Astrocyte (in vitro differentiated cells and primary cell): Measurements from ENCODE around the gene BHLHE40. TPM values are rescaled to one million over a fixed set of nuclear protein-coding genes. Genes with fewer than 3 reads are reported as not detected.

Experiments
- DNase-seq: peaks from one replicate; pipeline ENCODE4 v3.0.0-alpha.2; 2010; ENCODE audit warnings: low read depth
- FAIRE-seq: peaks from 2 replicates; lab custom pipeline; 2011; peaks lifted over from hg19 to GRCh38; lab: Jason Lieb, UNC
- H2AFZ ChIP-seq: 2 replicates; pipeline ENCODE4 v1.6.0; 2012; ENCODE audit warnings: low read depth, low read length, inconsistent platforms
- H3K27ac ChIP-seq: 2 replicates; pipeline ENCODE4 v1.5.1; 2011; ENCODE audit warnings: low read depth, low read length, inconsistent platforms
- H3K27me3 ChIP-seq: 2 replicates; pipeline ENCODE4 v1.6.0; 2011; ENCODE audit warnings: low read length, inconsistent platforms; ENCODE audit not compliant: insufficient read depth
- H3K36me3 ChIP-seq: 2 replicates; pipeline ENCODE4 v1.5.1; 2011; ENCODE audit warnings: low read length, inconsistent platforms; ENCODE audit not compliant: insufficient read depth
- H3K4me1 ChIP-seq: 2 replicates; pipeline ENCODE4 v1.5.1; 2011; ENCODE audit warnings: low read length, inconsistent platforms; ENCODE audit not compliant: insufficient read depth
- H3K4me2 ChIP-seq: 2 replicates; pipeline ENCODE4 v1.6.0; 2012; ENCODE audit warnings: low read length, inconsistent platforms
- H3K4me3 ChIP-seq: 2 replicates; pipeline ENCODE4 v1.5.1; 2011; ENCODE audit warnings: low read depth, mild to moderate bottlenecking, low read length, inconsistent platforms; ENCODE audit not compliant: insufficient read depth
- H3K79me2 ChIP-seq: 2 replicates; pipeline ENCODE4 v1.6.0; 2012; ENCODE audit warnings: mild to moderate bottlenecking, low read length, inconsistent platforms; ENCODE audit not compliant: insufficient read depth
- H3K9ac ChIP-seq: 2 replicates; pipeline ENCODE4 v1.6.0; 2012; ENCODE audit warnings: mild to moderate bottlenecking, low read length, inconsistent platforms
- H3K9me3 ChIP-seq: 2 replicates; pipeline ENCODE4 v1.5.1; 2012; ENCODE audit warnings: low read depth, mild to moderate bottlenecking, low read length, inconsistent platforms; ENCODE audit not compliant: insufficient read depth
- H4K20me1 ChIP-seq: 2 replicates; pipeline ENCODE4 v1.6.0; 2012; ENCODE audit warnings: low read length, inconsistent platforms; ENCODE audit not compliant: insufficient read depth
- H3K27ac Mint-ChIP-seq: one replicate; pipeline ENCODE4 v1.8.0; 2021; ENCODE audit warnings: mild to moderate bottlenecking, mixed read lengths; ENCODE audit not compliant: unreplicated experiment
- H3K27me3 Mint-ChIP-seq: one replicate; pipeline ENCODE4 v1.8.0; 2021; ENCODE audit warnings: low read depth, mixed read lengths; ENCODE audit not compliant: unreplicated experiment
- H3K36me3 Mint-ChIP-seq: one replicate; pipeline ENCODE4 v1.8.0; 2021; ENCODE audit warnings: low read depth, mixed read lengths; ENCODE audit not compliant: unreplicated experiment
- H3K4me1 Mint-ChIP-seq: one replicate; pipeline ENCODE4 v1.8.0; 2021; ENCODE audit warnings: low read depth, mixed read lengths; ENCODE audit not compliant: unreplicated experiment
- H3K4me3 Mint-ChIP-seq: one replicate; pipeline ENCODE4 v1.8.0; 2021; ENCODE audit warnings: mild to moderate bottlenecking, moderate library complexity, mixed read lengths; ENCODE audit not compliant: unreplicated experiment
- H3K9me3 Mint-ChIP-seq: one replicate; pipeline ENCODE4 v1.8.0; 2021; ENCODE audit warnings: mild to moderate bottlenecking, mixed read lengths; ENCODE audit not compliant: unreplicated experiment
- EZH2 ChIP-seq: IDR thresholded peaks from 2 replicates; pipeline ENCODE4 v1.6.1; 2012; ENCODE audit warnings: mild to moderate bottlenecking, low read length, inconsistent platforms; ENCODE audit not compliant: insufficient read depth
- total RNA-seq: library from RNA; stranded (reverse); gene quantifications from 2 replicates; pipeline ENCODE4 v1.2.1, GENCODE V29; 2021
- TF ChIP-seq, protein P1 (sequence below): IDR thresholded peaks from 2 replicates; pipeline ENCODE4 v1.5.1; 2011; ENCODE audit warnings: low read depth, mild to moderate bottlenecking, inconsistent platforms, low read length, moderate library complexity; ENCODE audit not compliant: insufficient read depth

Gene BHLHE40
- total RNA-seq, 1 donor from 2014 or later = 156 TPM

DNA sequence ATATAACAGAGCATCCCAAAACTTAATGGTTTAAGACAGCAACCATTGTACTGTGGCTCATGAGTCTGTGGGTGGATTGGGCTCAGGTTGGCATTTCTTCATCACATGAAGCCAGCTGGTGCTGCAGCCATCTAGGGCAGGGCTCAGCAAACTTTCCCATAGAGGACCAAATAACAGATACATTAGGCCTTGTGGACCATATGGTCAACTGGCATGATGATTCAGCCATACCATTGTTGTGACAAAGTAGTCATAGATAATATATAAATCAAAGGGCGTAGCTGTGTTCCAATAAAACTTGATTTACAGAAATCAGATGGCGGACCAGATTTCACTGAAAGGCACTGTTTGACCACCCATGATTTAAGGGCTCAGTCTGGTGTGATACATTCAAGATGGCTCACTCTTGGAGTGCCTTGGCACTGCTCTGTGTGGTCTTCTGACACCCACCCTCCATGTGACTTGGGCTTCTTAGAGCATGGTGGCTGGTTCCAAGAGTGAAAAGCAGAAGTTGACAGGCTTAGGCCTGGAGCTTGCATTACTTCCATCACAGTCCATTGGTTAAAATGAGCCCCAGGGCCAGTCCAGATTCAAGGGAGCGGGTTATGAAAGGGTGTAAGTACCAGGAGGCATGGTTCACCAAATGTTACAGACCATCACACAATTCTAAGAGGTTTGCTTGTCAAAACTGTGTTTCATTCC lies 40.8 kb upstream of the BHLHE40 start:
- Histone ChIP-seq H3K4me2 (no peak overlapping the region), H3K4me1 (peaks cover 4% of the 10 kb centered on the region), H3K4me3 (no peak overlapping the region), H3K36me3 (no peaks in the 10 kb centered on the region), H3K79me2 (no peaks in the 10 kb centered on the region), H3K9ac (no peak overlapping the region), H4K20me1 (no peaks in the 10 kb centered on the region), H3K27ac (no peak overlapping the region), H3K9me3 (no peaks in the 10 kb centered on the region), H2AFZ (no peak overlapping the region), H3K27me3 (no peaks in the 10 kb centered on the region)
- H3K27me3 Mint-ChIP-seq = no peaks in the 10 kb centered on the region
- FAIRE-seq (no peak), DNase-seq (no peak)
- H3K36me3 Mint-ChIP-seq = no peaks in the 10 kb centered on the region
- H3K4me3 Mint-ChIP-seq = no peak overlapping the region
- H3K27ac Mint-ChIP-seq = no peak overlapping the region
- TF ChIP-seq EZH2 = no peak
- TF ChIP-seq, protein P1, sequence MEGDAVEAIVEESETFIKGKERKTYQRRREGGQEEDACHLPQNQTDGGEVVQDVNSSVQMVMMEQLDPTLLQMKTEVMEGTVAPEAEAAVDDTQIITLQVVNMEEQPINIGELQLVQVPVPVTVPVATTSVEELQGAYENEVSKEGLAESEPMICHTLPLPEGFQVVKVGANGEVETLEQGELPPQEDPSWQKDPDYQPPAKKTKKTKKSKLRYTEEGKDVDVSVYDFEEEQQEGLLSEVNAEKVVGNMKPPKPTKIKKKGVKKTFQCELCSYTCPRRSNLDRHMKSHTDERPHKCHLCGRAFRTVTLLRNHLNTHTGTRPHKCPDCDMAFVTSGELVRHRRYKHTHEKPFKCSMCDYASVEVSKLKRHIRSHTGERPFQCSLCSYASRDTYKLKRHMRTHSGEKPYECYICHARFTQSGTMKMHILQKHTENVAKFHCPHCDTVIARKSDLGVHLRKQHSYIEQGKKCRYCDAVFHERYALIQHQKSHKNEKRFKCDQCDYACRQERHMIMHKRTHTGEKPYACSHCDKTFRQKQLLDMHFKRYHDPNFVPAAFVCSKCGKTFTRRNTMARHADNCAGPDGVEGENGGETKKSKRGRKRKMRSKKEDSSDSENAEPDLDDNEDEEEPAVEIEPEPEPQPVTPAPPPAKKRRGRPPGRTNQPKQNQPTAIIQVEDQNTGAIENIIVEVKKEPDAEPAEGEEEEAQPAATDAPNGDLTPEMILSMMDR = no peak
- no peaks in the 10 kb centered on the region for H3K9me3 Mint-ChIP-seq
- peaks cover 11% of the 10 kb centered on the region for H3K4me1 Mint-ChIP-seq

DNA sequence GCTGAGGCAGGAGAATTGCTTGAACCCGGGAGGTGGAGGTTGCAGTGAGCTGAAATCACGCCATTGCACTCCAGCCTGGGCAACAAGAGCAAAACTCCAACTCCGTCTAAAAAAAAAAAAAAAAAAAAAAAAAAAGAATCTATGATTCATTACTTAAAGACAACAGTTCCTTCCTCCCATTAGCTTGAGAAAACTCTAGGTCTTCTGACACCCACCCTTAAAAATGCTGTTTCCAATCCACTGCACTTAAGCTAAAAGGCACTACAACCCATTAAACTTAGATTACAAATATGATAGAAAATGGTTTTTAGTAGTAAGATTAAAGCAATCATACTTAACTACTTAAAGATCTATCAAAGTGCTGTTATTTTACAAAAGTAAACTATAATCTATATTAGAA lies 40.0 kb upstream of the BHLHE40 start:
- FAIRE-seq (no peak), DNase-seq (peak; percentile 51)
- H3K4me3 ChIP-seq = no peak overlapping the region
- peaks cover 11% of the 10 kb centered on the region for H3K4me1 Mint-ChIP-seq
- H3K27me3 ChIP-seq = no peaks in the 10 kb centered on the region
- H3K36me3 Mint-ChIP-seq = no peaks in the 10 kb centered on the region
- H3K4me1 ChIP-seq = peaks cover 4% of the 10 kb centered on the region
- no peaks in the 10 kb centered on the region for H3K9me3 ChIP-seq
- H3K27ac Mint-ChIP-seq = no peak overlapping the region
- H4K20me1 ChIP-seq = no peaks in the 10 kb centered on the region
- no peak for TF ChIP-seq EZH2
- TF ChIP-seq, protein P1 = no peak
- H3K9ac ChIP-seq = no peak overlapping the region
- no peak overlapping the region for H3K27ac ChIP-seq
- no peak overlapping the region for H3K4me3 Mint-ChIP-seq
- no peaks in the 10 kb centered on the region for H3K79me2 ChIP-seq
- no peaks in the 10 kb centered on the region for H3K9me3 Mint-ChIP-seq
- no peak overlapping the region for H3K4me2 ChIP-seq
- H2AFZ ChIP-seq = no peak overlapping the region
- no peaks in the 10 kb centered on the region for H3K27me3 Mint-ChIP-seq
- H3K36me3 ChIP-seq = no peaks in the 10 kb centered on the region

DNA sequence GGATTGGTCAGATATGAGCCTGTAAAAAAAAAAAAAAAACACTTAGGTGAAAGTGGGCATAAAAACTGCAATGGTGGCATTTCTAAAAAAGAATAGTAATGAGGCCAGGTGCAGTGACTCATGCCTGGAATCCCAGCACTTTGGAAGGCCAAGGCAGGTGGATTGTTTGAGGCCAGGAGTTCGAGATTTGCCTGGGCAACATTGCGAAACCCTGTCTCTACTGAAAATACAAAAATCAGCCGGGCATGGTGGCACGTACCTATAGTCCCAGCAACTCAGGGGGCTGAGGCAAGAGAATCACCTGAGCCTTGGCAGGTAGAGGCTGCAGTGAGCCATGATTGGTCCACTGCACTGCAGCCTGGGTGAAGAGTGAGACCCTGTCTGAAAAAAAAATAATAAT lies 38.3 kb upstream of the BHLHE40 start:
- peaks cover 7% of the 10 kb centered on the region for H3K4me1 Mint-ChIP-seq
- Histone ChIP-seq H3K27me3 (no peaks in the 10 kb centered on the region), H3K27ac (no peak overlapping the region), H2AFZ (no peak overlapping the region), H3K36me3 (no peaks in the 10 kb centered on the region), H3K4me1 (peaks cover 4% of the 10 kb centered on the region), H3K4me3 (no peak overlapping the region), H4K20me1 (no peaks in the 10 kb centered on the region), H3K9me3 (no peaks in the 10 kb centered on the region), H3K9ac (no peak overlapping the region), H3K79me2 (no peaks in the 10 kb centered on the region), H3K4me2 (no peak overlapping the region)
- FAIRE-seq (no peak), DNase-seq (no peak)
- no peaks in the 10 kb centered on the region for H3K27me3 Mint-ChIP-seq
- no peak for TF ChIP-seq EZH2
- TF ChIP-seq, protein P1 = no peak
- no peak overlapping the region for H3K4me3 Mint-ChIP-seq
- H3K36me3 Mint-ChIP-seq = no peaks in the 10 kb centered on the region
- no peak overlapping the region for H3K27ac Mint-ChIP-seq
- H3K9me3 Mint-ChIP-seq = no peaks in the 10 kb centered on the region
